Astrocyte of the spinal cord (primary cell): ENCODE data around the gene RHOV.

Experiments used
- DNase-seq: peaks from one replicate; pipeline ENCODE4 v3.0.0; 2011; ENCODE audit warnings: low read depth, low spot score
- H3K4me3 ChIP-seq: 2 replicates; pipeline ENCODE4 v1.5.1; 2011; ENCODE audit warnings: low read depth, mild to moderate bottlenecking, low read length, moderate library complexity
- in situ Hi-C: cut with HindIII; loops from 2 replicates; pipeline ENCODE4 v1.10.0; 2017; ENCODE audit warnings: low sequenced_read_pairs
- TF ChIP-seq, protein P1 (sequence below): IDR thresholded peaks from 2 replicates; pipeline ENCODE4 v1.5.1; 2012; ENCODE audit warnings: low read depth, mild to moderate bottlenecking, low read length, inconsistent platforms

The RHOV gene

DNA sequence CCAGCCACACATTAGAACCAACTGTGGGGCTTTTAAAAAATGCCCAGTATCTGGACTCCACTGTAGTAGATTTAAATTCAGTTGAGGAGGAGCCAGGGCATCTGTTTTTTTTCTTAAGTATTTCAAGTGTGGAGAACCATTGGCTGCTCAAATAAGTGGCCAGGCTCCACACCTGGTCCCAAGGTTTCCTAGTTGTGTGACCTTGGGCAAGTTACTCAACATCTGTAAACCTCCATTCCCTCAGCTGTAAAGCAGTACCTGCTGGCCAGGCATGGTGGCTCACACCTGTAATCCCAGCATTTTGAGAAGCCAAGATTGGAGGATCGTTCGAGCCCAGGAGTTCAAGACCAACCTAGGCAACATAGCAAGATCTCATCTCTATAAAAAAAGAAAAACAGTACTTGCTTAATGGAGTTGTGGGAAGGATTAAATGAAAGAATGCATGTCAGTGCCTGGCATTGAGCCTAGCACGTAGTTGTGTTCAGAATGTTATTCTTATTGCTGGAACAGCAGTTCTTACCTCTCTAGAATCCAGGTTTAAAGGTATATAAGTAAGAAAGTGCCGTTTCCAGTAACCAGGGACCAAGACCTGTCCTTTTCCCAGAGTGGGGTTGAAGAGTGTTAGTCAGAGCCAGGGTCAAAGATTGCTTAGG lies 47.5 kb downstream of the RHOV start:
- in situ Hi-C loops = no loop called here
- TF ChIP-seq, protein P1, sequence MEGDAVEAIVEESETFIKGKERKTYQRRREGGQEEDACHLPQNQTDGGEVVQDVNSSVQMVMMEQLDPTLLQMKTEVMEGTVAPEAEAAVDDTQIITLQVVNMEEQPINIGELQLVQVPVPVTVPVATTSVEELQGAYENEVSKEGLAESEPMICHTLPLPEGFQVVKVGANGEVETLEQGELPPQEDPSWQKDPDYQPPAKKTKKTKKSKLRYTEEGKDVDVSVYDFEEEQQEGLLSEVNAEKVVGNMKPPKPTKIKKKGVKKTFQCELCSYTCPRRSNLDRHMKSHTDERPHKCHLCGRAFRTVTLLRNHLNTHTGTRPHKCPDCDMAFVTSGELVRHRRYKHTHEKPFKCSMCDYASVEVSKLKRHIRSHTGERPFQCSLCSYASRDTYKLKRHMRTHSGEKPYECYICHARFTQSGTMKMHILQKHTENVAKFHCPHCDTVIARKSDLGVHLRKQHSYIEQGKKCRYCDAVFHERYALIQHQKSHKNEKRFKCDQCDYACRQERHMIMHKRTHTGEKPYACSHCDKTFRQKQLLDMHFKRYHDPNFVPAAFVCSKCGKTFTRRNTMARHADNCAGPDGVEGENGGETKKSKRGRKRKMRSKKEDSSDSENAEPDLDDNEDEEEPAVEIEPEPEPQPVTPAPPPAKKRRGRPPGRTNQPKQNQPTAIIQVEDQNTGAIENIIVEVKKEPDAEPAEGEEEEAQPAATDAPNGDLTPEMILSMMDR = no peak
- DNase-seq = peak; percentile 26
- no peak overlapping the region for H3K4me3 ChIP-seq

- DNase-seq = peak; percentile 28
- no peak overlapping the region for H3K4me3 ChIP-seq
- TF ChIP-seq, protein P1 = no peak
- in situ Hi-C loops = no loop called here
Observed at GRCh38 chr15:40825661-40826422, 48.2 kb downstream of the RHOV start.

GRCh38 chr15:40823572-40824343 lies 50.3 kb downstream of the RHOV start:
- in situ Hi-C loops = no loop called here
- H3K4me3 ChIP-seq = no peak overlapping the region
- TF ChIP-seq, protein P1 = no peak
- DNase-seq = no peak
